Erythroblast (primary cell): ENCODE measurements around the gene IGSF3.
"Not testable (repeated sequence)": the region's sequence is repeated elsewhere in the genome, so short reads cannot be mapped to it uniquely, and the experiment has no call there.

ENCODE experiments used
- GATA1 ChIP-seq: IDR thresholded peaks from 2 replicates; pipeline ENCODE4 v1.6.1; 2011; ENCODE audit warnings: low read depth, mild to moderate bottlenecking, control low read depth, low read length, moderate library complexity
- POLR2A ChIP-seq: IDR thresholded peaks from 2 replicates; pipeline ENCODE4 v1.6.1; 2011; ENCODE audit warnings: mild to moderate bottlenecking, low read length

- not testable (repeated sequence) for TF ChIP-seq POLR2A, GATA1
Measured at GRCh38 chr1:116644096-116644495, 23.4 kb downstream of the IGSF3 start.
